ENCODE measurements around the gene RNASE12. TPM values are rescaled to one million over a fixed set of nuclear protein-coding genes. Genes with fewer than 3 reads are reported as not detected.

The RNASE12 gene
- total and polyA plus RNA-seq, 2 experiments from 2014 or later = not detected

DNA sequence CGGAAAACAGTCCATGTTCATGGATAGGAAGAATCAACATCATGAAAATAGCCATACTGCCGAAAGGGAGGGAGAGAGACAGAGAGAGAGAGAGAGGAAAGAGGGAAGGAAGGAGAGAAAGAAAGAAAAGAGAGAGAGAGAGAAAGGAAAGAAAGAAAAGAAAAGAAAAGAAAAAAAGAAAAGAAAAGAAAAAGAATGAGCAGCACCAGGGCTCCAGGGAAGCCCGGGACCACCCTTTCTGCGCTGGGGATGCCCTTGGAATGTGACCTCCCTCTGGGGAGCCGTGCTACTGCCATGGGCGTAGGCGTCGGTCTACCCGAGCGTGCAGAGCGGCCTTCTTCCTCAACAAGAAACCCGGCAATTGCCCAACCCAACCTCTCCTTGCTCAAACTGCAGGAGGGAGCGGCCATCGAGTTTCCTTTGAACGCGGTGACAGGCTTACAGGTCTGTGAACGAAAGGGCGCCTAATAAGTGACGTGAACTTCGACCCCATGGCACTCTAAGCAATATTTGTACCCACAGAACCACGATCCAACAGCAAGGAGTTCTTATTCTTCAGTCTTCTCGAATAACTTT, 33.4 kb upstream of the RNASE12 start:
- H3K36me3 ChIP-seq (ENCODE audit: insufficient read depth) = no peaks in the 10 kb centered on the region
- Mint-ChIP-seq H3K4me3 (peak overlapping the region; percentile 92), H3K27me3 (ENCODE audit: insufficient read depth, low read depth, poor library complexity) (peaks cover 55% of the 10 kb centered on the region), H3K36me3 (ENCODE audit: low read depth) (peaks cover 3% of the 10 kb centered on the region; the same call in 2 of the 3 replicates), H3K27ac (peak overlapping the region; percentile 38; the same call in 1 of the 2 replicates), H3K9me3 (peaks cover 5% of the 10 kb centered on the region), H3K4me1 (peaks cover 36% of the 10 kb centered on the region)
- H3K4me1 ChIP-seq (ENCODE audit: insufficient read depth) = peaks cover 27% of the 10 kb centered on the region
- ATAC-seq = peak; percentile 67
- no peaks in the 10 kb centered on the region for H3K9me2 ChIP-seq (ENCODE audit: insufficient read depth)
- no peak overlapping the region for H3K27ac ChIP-seq (ENCODE audit: low read depth)
- H3K27me3 ChIP-seq (ENCODE audit: insufficient read depth) = peaks cover 69% of the 10 kb centered on the region
- no peaks in the 10 kb centered on the region for H3K79me2 ChIP-seq (replicated peaks; ENCODE audit: insufficient read depth)
- peak; percentile 91 for DNase-seq (ENCODE audit: low spot score)
- peaks cover 11% of the 10 kb centered on the region for H3F3A ChIP-seq (replicated peaks; ENCODE audit: low read depth)
- H3K4me3 ChIP-seq = peak overlapping the region; percentile 81
- TF ChIP-seq, protein P1, sequence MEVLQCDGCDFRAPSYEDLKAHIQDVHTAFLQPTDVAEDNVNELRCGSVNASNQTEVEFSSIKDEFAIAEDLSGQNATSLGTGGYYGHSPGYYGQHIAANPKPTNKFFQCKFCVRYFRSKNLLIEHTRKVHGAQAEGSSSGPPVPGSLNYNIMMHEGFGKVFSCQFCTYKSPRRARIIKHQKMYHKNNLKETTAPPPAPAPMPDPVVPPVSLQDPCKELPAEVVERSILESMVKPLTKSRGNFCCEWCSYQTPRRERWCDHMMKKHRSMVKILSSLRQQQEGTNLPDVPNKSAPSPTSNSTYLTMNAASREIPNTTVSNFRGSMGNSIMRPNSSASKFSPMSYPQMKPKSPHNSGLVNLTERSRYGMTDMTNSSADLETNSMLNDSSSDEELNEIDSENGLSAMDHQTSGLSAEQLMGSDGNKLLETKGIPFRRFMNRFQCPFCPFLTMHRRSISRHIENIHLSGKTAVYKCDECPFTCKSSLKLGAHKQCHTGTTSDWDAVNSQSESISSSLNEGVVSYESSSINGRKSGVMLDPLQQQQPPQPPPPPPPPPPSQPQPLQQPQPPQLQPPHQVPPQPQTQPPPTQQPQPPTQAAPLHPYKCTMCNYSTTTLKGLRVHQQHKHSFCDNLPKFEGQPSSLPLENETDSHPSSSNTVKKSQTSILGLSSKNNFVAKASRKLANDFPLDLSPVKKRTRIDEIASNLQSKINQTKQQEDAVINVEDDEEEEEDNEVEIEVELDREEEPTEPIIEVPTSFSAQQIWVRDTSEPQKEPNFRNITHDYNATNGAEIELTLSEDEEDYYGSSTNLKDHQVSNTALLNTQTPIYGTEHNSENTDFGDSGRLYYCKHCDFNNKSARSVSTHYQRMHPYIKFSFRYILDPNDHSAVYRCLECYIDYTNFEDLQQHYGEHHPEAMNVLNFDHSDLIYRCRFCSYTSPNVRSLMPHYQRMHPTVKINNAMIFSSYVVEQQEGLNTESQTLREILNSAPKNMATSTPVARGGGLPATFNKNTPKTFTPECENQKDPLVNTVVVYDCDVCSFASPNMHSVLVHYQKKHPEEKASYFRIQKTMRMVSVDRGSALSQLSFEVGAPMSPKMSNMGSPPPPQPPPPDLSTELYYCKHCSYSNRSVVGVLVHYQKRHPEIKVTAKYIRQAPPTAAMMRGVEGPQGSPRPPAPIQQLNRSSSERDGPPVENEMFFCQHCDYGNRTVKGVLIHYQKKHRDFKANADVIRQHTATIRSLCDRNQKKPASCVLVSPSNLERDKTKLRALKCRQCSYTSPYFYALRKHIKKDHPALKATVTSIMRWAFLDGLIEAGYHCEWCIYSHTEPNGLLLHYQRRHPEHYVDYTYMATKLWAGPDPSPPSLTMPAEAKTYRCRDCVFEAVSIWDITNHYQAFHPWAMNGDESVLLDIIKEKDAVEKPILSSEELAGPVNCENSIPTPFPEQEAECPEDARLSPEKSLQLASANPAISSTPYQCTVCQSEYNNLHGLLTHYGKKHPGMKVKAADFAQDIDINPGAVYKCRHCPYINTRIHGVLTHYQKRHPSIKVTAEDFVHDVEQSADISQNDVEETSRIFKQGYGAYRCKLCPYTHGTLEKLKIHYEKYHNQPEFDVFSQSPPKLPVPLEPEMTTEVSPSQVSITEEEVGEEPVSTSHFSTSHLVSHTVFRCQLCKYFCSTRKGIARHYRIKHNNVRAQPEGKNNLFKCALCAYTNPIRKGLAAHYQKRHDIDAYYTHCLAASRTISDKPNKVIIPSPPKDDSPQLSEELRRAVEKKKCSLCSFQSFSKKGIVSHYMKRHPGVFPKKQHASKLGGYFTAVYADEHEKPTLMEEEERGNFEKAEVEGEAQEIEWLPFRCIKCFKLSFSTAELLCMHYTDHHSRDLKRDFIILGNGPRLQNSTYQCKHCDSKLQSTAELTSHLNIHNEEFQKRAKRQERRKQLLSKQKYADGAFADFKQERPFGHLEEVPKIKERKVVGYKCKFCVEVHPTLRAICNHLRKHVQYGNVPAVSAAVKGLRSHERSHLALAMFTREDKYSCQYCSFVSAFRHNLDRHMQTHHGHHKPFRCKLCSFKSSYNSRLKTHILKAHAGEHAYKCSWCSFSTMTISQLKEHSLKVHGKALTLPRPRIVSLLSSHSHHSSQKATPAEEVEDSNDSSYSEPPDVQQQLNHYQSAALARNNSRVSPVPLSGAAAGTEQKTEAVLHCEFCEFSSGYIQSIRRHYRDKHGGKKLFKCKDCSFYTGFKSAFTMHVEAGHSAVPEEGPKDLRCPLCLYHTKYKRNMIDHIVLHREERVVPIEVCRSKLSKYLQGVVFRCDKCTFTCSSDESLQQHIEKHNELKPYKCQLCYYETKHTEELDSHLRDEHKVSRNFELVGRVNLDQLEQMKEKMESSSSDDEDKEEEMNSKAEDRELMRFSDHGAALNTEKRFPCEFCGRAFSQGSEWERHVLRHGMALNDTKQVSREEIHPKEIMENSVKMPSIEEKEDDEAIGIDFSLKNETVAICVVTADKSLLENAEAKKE (CRISPR knock-in tag; IDR thresholded peaks at IDR 0.05) = no peak
- peak; percentile 60; the same call in 1 of the 2 replicates for TF ChIP-seq CREB1 (CRISPR knock-in tag; IDR thresholded peaks at IDR 0.05; ENCODE audit: low read depth)
- peak overlapping the region; percentile 88 for H3K4me2 ChIP-seq
- H4K20me1 ChIP-seq (replicated peaks; ENCODE audit: insufficient read depth) = no peaks in the 10 kb centered on the region
- peak overlapping the region; percentile 83 for H2AFZ ChIP-seq

DNA sequence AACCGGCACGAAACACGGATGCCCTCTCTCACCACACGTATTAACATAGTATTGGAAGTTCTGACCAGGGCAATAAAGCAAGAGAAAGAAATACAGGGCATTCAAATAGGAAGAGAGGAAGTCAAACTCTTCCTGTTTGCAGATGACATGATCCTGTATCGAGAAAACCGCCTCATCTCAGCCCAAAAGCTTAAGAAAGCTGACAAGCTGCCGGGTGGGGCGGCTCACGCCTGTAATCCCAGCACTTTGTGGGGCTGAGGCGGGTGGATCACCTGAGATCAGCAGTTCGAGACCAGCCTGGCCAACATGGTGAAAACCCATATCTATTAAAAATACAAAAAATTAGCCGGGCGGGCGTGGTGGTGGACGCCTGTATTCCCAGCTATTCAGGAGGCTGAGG, 32.6 kb upstream of the RNASE12 start:
- H2AFZ ChIP-seq = no peak overlapping the region
- peak; percentile 1; the same call in 2 of the 3 replicates for ATAC-seq
- TF ChIP-seq POLR2AphosphoS5 (IDR thresholded peaks at IDR 0.05; ENCODE audit: low read depth) (no peak), CREB1 (CRISPR knock-in tag; IDR thresholded peaks at IDR 0.05; ENCODE audit: low read depth) (no peak), EZH2phosphoT487 (IDR thresholded peaks at IDR 0.05; ENCODE audit: unreplicated experiment) (no peak), ZNF114 (CRISPR knock-in tag; IDR thresholded peaks at IDR 0.05) (no peak), NANOG (IDR thresholded peaks at IDR 0.05; ENCODE audit: borderline replicate concordance) (no peak)
- TF ChIP-seq, protein P2, sequence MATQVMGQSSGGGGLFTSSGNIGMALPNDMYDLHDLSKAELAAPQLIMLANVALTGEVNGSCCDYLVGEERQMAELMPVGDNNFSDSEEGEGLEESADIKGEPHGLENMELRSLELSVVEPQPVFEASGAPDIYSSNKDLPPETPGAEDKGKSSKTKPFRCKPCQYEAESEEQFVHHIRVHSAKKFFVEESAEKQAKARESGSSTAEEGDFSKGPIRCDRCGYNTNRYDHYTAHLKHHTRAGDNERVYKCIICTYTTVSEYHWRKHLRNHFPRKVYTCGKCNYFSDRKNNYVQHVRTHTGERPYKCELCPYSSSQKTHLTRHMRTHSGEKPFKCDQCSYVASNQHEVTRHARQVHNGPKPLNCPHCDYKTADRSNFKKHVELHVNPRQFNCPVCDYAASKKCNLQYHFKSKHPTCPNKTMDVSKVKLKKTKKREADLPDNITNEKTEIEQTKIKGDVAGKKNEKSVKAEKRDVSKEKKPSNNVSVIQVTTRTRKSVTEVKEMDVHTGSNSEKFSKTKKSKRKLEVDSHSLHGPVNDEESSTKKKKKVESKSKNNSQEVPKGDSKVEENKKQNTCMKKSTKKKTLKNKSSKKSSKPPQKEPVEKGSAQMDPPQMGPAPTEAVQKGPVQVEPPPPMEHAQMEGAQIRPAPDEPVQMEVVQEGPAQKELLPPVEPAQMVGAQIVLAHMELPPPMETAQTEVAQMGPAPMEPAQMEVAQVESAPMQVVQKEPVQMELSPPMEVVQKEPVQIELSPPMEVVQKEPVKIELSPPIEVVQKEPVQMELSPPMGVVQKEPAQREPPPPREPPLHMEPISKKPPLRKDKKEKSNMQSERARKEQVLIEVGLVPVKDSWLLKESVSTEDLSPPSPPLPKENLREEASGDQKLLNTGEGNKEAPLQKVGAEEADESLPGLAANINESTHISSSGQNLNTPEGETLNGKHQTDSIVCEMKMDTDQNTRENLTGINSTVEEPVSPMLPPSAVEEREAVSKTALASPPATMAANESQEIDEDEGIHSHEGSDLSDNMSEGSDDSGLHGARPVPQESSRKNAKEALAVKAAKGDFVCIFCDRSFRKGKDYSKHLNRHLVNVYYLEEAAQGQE (IDR thresholded peaks at IDR 0.05; ENCODE audit: unreplicated experiment) = no peak
- TF ChIP-seq, protein P3, sequence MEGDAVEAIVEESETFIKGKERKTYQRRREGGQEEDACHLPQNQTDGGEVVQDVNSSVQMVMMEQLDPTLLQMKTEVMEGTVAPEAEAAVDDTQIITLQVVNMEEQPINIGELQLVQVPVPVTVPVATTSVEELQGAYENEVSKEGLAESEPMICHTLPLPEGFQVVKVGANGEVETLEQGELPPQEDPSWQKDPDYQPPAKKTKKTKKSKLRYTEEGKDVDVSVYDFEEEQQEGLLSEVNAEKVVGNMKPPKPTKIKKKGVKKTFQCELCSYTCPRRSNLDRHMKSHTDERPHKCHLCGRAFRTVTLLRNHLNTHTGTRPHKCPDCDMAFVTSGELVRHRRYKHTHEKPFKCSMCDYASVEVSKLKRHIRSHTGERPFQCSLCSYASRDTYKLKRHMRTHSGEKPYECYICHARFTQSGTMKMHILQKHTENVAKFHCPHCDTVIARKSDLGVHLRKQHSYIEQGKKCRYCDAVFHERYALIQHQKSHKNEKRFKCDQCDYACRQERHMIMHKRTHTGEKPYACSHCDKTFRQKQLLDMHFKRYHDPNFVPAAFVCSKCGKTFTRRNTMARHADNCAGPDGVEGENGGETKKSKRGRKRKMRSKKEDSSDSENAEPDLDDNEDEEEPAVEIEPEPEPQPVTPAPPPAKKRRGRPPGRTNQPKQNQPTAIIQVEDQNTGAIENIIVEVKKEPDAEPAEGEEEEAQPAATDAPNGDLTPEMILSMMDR (conservative IDR thresholded peaks at IDR 0.05; ENCODE audit: low read depth in 2 of 2) = no peak

More for the DNA sequence above, 32.6 kb upstream of the RNASE12 start:
- Histone ChIP-seq H3K36me3 (ENCODE audit: insufficient read depth) (no peaks in the 10 kb centered on the region), H4K20me1 (replicated peaks; ENCODE audit: insufficient read depth) (no peaks in the 10 kb centered on the region), H3K4me1 (ENCODE audit: insufficient read depth) (peaks cover 26% of the 10 kb centered on the region), H3K27ac (ENCODE audit: low read depth) (no peak overlapping the region), H3K4me2 (peak overlapping the region; percentile 88), H3K4me3 (peak overlapping the region; percentile 81), H3K79me2 (replicated peaks; ENCODE audit: insufficient read depth) (no peaks in the 10 kb centered on the region), H3F3A (replicated peaks; ENCODE audit: low read depth) (peaks cover 11% of the 10 kb centered on the region), H3K27me3 (ENCODE audit: insufficient read depth) (peaks cover 62% of the 10 kb centered on the region), H3K9me2 (ENCODE audit: insufficient read depth) (no peaks in the 10 kb centered on the region)
- peaks cover 55% of the 10 kb centered on the region for H3K27me3 Mint-ChIP-seq (ENCODE audit: insufficient read depth, low read depth, poor library complexity)
- peaks cover 5% of the 10 kb centered on the region for H3K9me3 Mint-ChIP-seq
- H3K36me3 Mint-ChIP-seq (ENCODE audit: low read depth) = peaks cover 3% of the 10 kb centered on the region; the same call in 2 of the 3 replicates
- no peak overlapping the region for H3K27ac Mint-ChIP-seq
- H3K4me1 Mint-ChIP-seq = peaks cover 36% of the 10 kb centered on the region
- DNase-seq (ENCODE audit: low spot score) = peak; percentile 52
- H3K4me3 Mint-ChIP-seq = peak overlapping the region; percentile 92

Measured in GM23338 (cell line).